ENCODE data around the gene ANGPTL3. TPM values are rescaled to one million over a fixed set of nuclear protein-coding genes. Genes with fewer than 3 reads are reported as not detected.

Gene ANGPTL3
- total and polyA plus RNA-seq, 2 of the 8 experiments (the other 6 are each of a cell fraction or from before 2014, with no cell fraction given) = not detected

DNA sequence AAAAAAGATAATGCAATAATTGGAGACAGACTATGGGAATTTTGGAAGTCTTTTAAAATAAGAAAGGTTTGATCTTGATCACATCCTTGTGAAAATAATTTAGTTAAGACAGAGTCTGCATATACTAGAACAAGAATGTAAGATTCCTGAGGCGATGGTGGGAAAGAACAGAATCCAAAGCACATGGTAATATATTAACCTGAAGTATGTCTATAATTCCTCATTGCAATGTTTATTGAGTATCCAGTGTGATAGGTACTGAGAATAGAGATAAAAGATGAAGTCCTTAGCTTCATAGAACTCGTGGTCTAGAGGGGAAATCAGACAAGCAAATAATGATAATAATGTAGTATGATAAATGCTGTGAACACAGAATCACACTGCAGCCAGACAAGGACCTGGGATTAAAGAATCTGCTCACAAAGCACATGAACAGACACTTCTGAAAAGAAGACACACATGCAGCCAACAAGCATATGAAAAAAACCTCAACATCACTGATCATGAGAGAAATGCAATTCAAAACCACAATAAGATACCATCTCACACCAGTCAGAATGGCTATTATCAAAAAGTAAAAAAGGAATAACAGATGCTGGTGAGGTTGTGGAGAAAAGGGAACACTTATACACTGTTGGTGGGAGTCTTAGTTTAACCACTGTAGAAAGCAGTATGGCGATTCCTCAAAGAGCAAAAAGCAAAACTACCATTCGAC lies 6.9 kb upstream of the ANGPTL3 start (continued):
- TF ChIP-seq, protein P1, sequence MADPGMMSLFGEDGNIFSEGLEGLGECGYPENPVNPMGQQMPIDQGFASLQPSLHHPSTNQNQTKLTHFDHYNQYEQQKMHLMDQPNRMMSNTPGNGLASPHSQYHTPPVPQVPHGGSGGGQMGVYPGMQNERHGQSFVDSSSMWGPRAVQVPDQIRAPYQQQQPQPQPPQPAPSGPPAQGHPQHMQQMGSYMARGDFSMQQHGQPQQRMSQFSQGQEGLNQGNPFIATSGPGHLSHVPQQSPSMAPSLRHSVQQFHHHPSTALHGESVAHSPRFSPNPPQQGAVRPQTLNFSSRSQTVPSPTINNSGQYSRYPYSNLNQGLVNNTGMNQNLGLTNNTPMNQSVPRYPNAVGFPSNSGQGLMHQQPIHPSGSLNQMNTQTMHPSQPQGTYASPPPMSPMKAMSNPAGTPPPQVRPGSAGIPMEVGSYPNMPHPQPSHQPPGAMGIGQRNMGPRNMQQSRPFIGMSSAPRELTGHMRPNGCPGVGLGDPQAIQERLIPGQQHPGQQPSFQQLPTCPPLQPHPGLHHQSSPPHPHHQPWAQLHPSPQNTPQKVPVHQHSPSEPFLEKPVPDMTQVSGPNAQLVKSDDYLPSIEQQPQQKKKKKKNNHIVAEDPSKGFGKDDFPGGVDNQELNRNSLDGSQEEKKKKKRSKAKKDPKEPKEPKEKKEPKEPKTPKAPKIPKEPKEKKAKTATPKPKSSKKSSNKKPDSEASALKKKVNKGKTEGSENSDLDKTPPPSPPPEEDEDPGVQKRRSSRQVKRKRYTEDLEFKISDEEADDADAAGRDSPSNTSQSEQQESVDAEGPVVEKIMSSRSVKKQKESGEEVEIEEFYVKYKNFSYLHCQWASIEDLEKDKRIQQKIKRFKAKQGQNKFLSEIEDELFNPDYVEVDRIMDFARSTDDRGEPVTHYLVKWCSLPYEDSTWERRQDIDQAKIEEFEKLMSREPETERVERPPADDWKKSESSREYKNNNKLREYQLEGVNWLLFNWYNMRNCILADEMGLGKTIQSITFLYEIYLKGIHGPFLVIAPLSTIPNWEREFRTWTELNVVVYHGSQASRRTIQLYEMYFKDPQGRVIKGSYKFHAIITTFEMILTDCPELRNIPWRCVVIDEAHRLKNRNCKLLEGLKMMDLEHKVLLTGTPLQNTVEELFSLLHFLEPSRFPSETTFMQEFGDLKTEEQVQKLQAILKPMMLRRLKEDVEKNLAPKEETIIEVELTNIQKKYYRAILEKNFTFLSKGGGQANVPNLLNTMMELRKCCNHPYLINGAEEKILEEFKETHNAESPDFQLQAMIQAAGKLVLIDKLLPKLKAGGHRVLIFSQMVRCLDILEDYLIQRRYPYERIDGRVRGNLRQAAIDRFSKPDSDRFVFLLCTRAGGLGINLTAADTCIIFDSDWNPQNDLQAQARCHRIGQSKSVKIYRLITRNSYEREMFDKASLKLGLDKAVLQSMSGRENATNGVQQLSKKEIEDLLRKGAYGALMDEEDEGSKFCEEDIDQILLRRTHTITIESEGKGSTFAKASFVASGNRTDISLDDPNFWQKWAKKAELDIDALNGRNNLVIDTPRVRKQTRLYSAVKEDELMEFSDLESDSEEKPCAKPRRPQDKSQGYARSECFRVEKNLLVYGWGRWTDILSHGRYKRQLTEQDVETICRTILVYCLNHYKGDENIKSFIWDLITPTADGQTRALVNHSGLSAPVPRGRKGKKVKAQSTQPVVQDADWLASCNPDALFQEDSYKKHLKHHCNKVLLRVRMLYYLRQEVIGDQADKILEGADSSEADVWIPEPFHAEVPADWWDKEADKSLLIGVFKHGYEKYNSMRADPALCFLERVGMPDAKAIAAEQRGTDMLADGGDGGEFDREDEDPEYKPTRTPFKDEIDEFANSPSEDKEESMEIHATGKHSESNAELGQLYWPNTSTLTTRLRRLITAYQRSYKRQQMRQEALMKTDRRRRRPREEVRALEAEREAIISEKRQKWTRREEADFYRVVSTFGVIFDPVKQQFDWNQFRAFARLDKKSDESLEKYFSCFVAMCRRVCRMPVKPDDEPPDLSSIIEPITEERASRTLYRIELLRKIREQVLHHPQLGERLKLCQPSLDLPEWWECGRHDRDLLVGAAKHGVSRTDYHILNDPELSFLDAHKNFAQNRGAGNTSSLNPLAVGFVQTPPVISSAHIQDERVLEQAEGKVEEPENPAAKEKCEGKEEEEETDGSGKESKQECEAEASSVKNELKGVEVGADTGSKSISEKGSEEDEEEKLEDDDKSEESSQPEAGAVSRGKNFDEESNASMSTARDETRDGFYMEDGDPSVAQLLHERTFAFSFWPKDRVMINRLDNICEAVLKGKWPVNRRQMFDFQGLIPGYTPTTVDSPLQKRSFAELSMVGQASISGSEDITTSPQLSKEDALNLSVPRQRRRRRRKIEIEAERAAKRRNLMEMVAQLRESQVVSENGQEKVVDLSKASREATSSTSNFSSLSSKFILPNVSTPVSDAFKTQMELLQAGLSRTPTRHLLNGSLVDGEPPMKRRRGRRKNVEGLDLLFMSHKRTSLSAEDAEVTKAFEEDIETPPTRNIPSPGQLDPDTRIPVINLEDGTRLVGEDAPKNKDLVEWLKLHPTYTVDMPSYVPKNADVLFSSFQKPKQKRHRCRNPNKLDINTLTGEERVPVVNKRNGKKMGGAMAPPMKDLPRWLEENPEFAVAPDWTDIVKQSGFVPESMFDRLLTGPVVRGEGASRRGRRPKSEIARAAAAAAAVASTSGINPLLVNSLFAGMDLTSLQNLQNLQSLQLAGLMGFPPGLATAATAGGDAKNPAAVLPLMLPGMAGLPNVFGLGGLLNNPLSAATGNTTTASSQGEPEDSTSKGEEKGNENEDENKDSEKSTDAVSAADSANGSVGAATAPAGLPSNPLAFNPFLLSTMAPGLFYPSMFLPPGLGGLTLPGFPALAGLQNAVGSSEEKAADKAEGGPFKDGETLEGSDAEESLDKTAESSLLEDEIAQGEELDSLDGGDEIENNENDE (IDR thresholded peaks at IDR 0.05; ENCODE audit: insufficient replicate concordance, low read length) = no peak
- TF ChIP-seq POLR2A (IDR thresholded peaks at IDR 0.05; ENCODE audit: control extremely low read depth in 1 of 2, low read depth in 2 of 2, low read length in 2 of 2) = no peak

Measured in H1 (cell line).